ENCODE results near the gene NMNAT3.
"Not testable (repeated sequence)": the region's sequence is repeated elsewhere in the genome, so short reads cannot be mapped to it uniquely, and the experiment has no call there.

NMNAT3 gene

GRCh38 chr3:139633511-139633910 lies 44.3 kb downstream of the NMNAT3 start:
- FAIRE-seq = no peak

- no peak for FAIRE-seq
These were observed 47.2 kb downstream of the NMNAT3 start for GRCh38 chr3:139630542-139630941.

- FAIRE-seq = no peak
These were observed 48.7 kb downstream of the NMNAT3 start for GRCh38 chr3:139629033-139629432.

- no peak for FAIRE-seq
These were observed 50.0 kb downstream of the NMNAT3 start for GRCh38 chr3:139627759-139628158.

GRCh38 chr3:139620438-139620837 lies 57.3 kb downstream of the NMNAT3 start:
- no peak for FAIRE-seq

- no peak for FAIRE-seq
These were observed 58.3 kb downstream of the NMNAT3 start for GRCh38 chr3:139619484-139619883.

GRCh38 chr3:139617672-139618268 lies 60.0 kb downstream of the NMNAT3 start:
- FAIRE-seq = no peak

- FAIRE-seq = no peak
These were observed 66.2 kb downstream of the NMNAT3 start for GRCh38 chr3:139611528-139611927.

- FAIRE-seq = no peak
These were observed 66.9 kb downstream of the NMNAT3 start for GRCh38 chr3:139610886-139611285.

- FAIRE-seq = no peak
These were observed 68.8 kb downstream of the NMNAT3 start for GRCh38 chr3:139608924-139609323.

- no peak for FAIRE-seq
These were observed 69.7 kb downstream of the NMNAT3 start for GRCh38 chr3:139608108-139608380.

GRCh38 chr3:139607257-139608107 lies 70.3 kb downstream of the NMNAT3 start:
- no peak for FAIRE-seq

- FAIRE-seq = no peak
These were observed 75.8 kb downstream of the NMNAT3 start for GRCh38 chr3:139602003-139602402.

- FAIRE-seq = no peak
These were observed 76.4 kb downstream of the NMNAT3 start for GRCh38 chr3:139601191-139601961.

GRCh38 chr3:139597947-139598346 lies 79.8 kb downstream of the NMNAT3 start:
- no peak for FAIRE-seq

GRCh38 chr3:139591186-139591585 lies 86.6 kb downstream of the NMNAT3 start:
- FAIRE-seq = not testable (repeated sequence)

- no peak for FAIRE-seq
These were observed 89.3 kb downstream of the NMNAT3 start for GRCh38 chr3:139588450-139588849.

GRCh38 chr3:139587797-139588196 lies 90.0 kb downstream of the NMNAT3 start:
- no peak for FAIRE-seq

GRCh38 chr3:139586420-139587017 lies 91.3 kb downstream of the NMNAT3 start:
- FAIRE-seq = no peak

- no peak for FAIRE-seq
These were observed 92.0 kb downstream of the NMNAT3 start for GRCh38 chr3:139585820-139586219.

- not testable (repeated sequence) for FAIRE-seq
These were observed 94.1 kb downstream of the NMNAT3 start for GRCh38 chr3:139583651-139584050.

- no peak for FAIRE-seq
These were observed 99.0 kb downstream of the NMNAT3 start for GRCh38 chr3:139578783-139579182.

- FAIRE-seq = no peak
These were observed 99.9 kb downstream of the NMNAT3 start for GRCh38 chr3:139577909-139578308.

- FAIRE-seq = no peak
These were observed 100.4 kb downstream of the NMNAT3 start for GRCh38 chr3:139577346-139577745.
